GM10248 (cell line): ENCODE data around the gene FRMD4B.
"Not testable (repeated sequence)": the region's sequence is repeated elsewhere in the genome, so short reads cannot be mapped to it uniquely, and the experiment has no call there.

Experiments
- CTCF ChIA-PET: fragments of 300-600 bp; sonication (Branson Sonifier 250); formaldehyde crosslinking; extraction: SDS; loops from one replicate; lab custom pipeline; 2021; ENCODE audit warnings: antibody characterized with exemption; lab: Yijun Ruan, JAX
- POLR2A ChIA-PET: fragments of 350-650 bp; sonication (Branson Sonifier 250); formaldehyde crosslinking; extraction: SDS; loops from one replicate; lab custom pipeline; 2020; ENCODE audit warnings: antibody characterized with exemption; lab: Yijun Ruan, JAX
- DNase-seq: peaks from one replicate; pipeline ENCODE4 v3.0.0; 2012; ENCODE audit errors: extremely low spot score
- CTCF ChIP-seq: IDR thresholded peaks from 2 replicates; pipeline ENCODE4 v1.5.1; 2012; ENCODE audit warnings: mild to moderate bottlenecking, low read depth; ENCODE audit errors: extremely low read depth, missing control alignments, control extremely low read depth

FRMD4B gene

DNA sequence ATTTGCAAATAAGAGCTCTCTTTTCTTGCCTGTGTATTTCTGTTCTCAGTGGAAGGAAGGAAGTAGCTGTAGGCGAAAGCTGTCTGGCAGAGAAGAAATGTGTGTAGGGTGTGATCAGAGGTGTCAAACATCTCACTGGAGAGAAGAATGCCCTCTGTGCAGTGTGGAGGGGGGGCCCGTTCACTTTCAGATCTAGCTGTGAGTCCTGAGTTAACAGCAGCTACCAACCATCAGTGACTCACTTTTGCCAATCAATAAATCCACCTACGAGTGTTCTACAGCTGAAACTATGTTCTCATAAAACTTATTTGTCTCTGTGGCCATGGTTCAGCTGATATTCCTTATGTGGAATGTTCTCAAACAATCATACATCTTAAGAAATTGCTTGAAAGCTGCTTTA lies 103.7 kb downstream of the FRMD4B start:
- TF ChIP-seq CTCF, result no peak
- peak; percentile 19 for DNase-seq
- ChIA-PET POLR2A (no interaction called here), CTCF (interaction anchor here (0.6 to 2.1 kb wide), 9 partner anchors 9 to 162 kb away, joined by 3 to 13 read pairs (median 4); no protein-coding TSS in a partner anchor)

GRCh38 chr3:69277403-69277802 lies 108.5 kb downstream of the FRMD4B start:
- DNase-seq, POLR2A ChIA-PET, CTCF ChIA-PET: not testable (repeated sequence)

DNA sequence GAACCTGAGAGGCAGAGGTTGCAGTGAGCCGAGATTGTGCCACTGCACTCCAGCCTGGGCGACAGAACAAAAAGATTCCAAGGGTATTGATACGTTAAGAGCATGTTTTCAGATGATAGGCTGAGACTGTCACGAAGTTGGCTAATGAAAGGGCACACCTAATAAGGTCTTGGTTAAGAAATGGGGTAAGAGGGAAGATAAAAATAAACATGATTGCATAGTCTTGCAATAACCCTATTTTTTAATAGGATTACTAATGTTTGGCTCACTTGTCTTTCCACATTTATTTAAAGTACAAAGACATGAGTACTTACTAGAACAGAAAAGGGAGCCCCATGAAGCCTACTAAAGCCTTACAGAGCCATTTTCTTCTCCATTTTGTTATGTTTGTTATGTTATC lies 109.0 kb downstream of the FRMD4B start:
- ChIA-PET POLR2A (no interaction called here), CTCF (no interaction called here)
- DNase-seq, result no peak
- TF ChIP-seq CTCF, result no peak

DNA sequence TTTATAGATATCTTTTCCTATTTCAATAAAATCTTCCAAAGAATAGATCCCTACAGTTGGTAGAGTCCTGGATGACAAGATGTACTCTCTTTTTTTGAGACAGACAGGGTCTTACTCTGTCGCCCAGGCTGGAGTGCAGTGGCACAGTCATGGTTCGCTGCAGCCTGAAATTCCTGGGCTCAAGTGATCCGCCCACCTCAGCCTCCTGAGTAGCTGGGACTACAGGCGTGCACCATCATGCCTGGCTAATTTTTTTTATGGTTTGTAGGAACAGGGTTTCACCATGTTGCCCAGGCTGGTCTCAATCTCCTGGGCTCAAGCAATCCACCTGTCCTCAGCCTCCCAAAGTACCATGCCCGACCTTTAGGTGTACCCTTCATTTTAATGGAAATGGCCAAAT lies 109.7 kb downstream of the FRMD4B start:
- POLR2A ChIA-PET, result not testable (repeated sequence)

DNA sequence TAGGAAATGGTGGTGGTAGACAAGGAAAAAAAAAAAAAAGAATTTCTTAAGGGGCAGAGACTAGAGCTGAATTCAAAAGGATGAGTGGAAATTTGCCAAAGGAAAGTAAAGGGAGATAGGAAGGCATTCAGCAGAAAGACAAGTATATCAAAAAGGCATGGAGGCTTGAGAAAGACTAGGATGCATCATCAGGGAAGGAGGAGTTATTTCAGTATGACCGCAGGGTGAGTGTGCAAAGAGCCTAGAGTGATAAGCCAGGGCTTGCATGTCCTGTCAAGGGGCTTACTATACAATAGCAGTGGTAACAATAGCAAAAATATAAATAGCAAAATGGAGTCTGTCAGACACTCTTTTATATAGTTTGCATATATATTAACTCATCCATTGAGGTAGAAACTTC lies 112.0 kb downstream of the FRMD4B start:
- POLR2A ChIA-PET, result no interaction called here
- CTCF ChIA-PET, result interaction anchor here (1.1 to 1.4 kb wide), 2 partner anchors 15 to 33 kb away, joined by 3 read pairs; no protein-coding TSS in a partner anchor
- no peak for TF ChIP-seq CTCF
- DNase-seq, result no peak

More for the DNA sequence above, 109.7 kb downstream of the FRMD4B start:
- CTCF ChIA-PET, result interaction anchor here (1.0 kb wide), 1 partner anchor 46 kb away, joined by 3 read pairs; no protein-coding TSS in a partner anchor
- not testable (repeated sequence) for DNase-seq

GRCh38 chr3:69272556-69272955 lies 113.3 kb downstream of the FRMD4B start:
- CTCF ChIA-PET, result interaction anchor here (0.8 to 1.1 kb wide), 3 partner anchors 10 to 16 kb away, joined by 3 read pairs; no protein-coding TSS in a partner anchor
- no peak for DNase-seq
- POLR2A ChIA-PET, result no interaction called here
- no peak for TF ChIP-seq CTCF

- ChIA-PET POLR2A (interaction anchor here (0.7 kb wide), 1 partner anchor 149 kb away, joined by 3 read pairs; the partner anchor contains the start of gene LMOD3), CTCF (interaction anchor here (0.8 to 1.2 kb wide), 2 partner anchors 27 to 110 kb away, joined by 3 read pairs; no protein-coding TSS in a partner anchor)
- no peak for TF ChIP-seq CTCF
- DNase-seq, result no peak
These were observed 114.8 kb downstream of the FRMD4B start for GRCh38 chr3:69271098-69271497.

DNA sequence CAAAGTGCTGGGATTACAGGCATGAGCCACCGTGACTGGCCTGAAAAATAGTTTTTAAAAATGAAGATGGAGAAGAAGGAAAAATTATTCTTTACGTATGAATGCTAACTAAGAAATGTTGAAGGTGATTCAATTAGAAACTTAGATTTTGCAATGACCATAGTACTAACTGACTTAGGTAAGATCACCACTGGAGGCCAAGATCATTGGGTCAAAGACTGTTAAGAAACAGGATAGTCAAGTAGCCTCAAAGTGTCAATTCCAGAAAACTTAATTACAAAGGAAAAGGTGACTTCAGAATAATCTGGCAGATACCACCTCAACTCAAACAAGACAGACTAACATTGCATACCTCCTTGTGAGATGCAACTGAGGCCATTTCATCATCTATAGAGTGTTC lies 119.3 kb downstream of the FRMD4B start:
- DNase-seq, result no peak
- TF ChIP-seq CTCF, result no peak
- POLR2A ChIA-PET, result no interaction called here
- CTCF ChIA-PET, result interaction anchor here (1.0 to 1.5 kb wide), 2 partner anchors 22 to 29 kb away, joined by 3 to 4 read pairs; no protein-coding TSS in a partner anchor

DNA sequence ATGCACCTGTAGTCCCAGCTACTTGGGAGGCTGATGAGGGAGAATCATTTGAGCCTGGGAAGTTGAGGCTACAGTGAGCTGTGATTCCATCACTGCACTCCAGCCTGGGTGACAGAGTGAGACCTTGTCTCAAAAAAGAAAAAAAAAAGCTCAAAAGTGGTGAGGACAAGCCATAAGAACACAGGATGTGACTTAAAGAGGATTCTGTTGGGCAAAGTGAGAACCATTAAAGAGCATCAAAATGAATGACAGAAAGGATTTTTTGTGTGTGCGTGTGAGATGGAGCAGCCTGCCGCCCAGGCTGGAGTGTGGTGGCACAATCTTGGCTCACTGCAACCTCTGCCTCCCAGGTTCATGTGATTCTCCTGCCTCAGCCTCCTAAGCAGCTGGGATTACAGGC lies 119.8 kb downstream of the FRMD4B start:
- CTCF ChIA-PET, result interaction anchor here (1.0 kb wide), 1 partner anchor 29 kb away, joined by 3 read pairs; no protein-coding TSS in a partner anchor
- DNase-seq, POLR2A ChIA-PET: not testable (repeated sequence)

DNA sequence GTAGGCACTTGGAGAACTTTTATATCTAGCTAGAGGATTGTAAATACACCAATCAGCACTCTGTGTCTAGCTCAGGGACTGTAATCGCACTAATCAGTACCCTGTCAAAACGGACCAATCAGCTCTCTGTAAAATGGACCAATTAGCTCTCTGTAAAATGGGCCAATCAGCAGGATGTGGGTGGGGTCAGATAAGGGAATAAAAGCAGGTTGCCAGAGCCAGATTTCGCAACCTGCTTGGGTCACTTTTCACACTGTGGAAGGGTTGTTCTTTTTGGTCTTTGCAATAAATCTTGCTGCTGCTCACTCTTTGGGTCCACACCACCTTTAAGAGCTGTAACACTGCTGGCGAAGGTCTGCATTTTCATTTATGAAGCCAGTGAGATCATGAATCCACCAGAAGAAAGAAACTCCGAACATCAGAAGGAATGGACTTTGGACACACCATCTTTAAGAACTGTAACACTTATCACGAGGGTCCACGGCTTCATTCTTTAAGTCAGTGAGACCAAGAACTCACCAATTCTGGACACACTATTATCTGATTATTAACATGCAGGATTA lies 125.0 kb downstream of the FRMD4B start:
- CTCF ChIA-PET, result interaction anchor here (1.1 to 1.4 kb wide), 3 partner anchors 11 to 103 kb away, joined by 3 to 5 read pairs (median 3); no protein-coding TSS in a partner anchor
- POLR2A ChIA-PET, DNase-seq: not testable (repeated sequence)
